A673 (cell line): Measurements from ENCODE around the gene ZNF330. TPM values are rescaled to one million over a fixed set of nuclear protein-coding genes. Genes with fewer than 3 reads are reported as not detected.

Experiments used
- BruUV-seq: library from RNA; stranded (reverse); fragments of 400-500 nt; replicated peaks from 2 replicates; lab custom pipeline; 2021; lab: Mats Ljungman, UMichigan
- CTCF ChIA-PET: fragments of 300-600 bp; sonication (Branson Sonifier 250); formaldehyde crosslinking; loops from one replicate; lab custom pipeline; 2022; ENCODE audit warnings: antibody characterized with exemption; lab: Charles Lee
- POLR2A ChIA-PET: fragments of 300-600 bp; sonication (Branson Sonifier 250); formaldehyde crosslinking; loops from one replicate; lab custom pipeline; 2022; ENCODE audit warnings: antibody characterized with exemption; ENCODE audit not compliant: low non-redundant PET; lab: Charles Lee
- DNase-seq: peaks from one replicate; pipeline ENCODE4 v3.0.0-alpha.2; 2015; ENCODE audit warnings: low spot score
- H3K27ac ChIP-seq: fragments of 200-600 bp; sonication (generic); 2 replicates; pipeline ENCODE4 v1.5.1; 2016; ENCODE audit warnings: mixed run types, low read depth, mild to moderate bottlenecking, mixed read lengths, antibody characterized with exemption, low read length; ENCODE audit not compliant: poor library complexity, severe bottlenecking
- H3K27me3 ChIP-seq: fragments of 200-600 bp; sonication (generic); replicated peaks from 2 replicates; pipeline ENCODE4 v1.6.1; 2017; ENCODE audit warnings: mixed run types, low read depth, mild to moderate bottlenecking, mixed read lengths, antibody characterized with exemption, low read length; ENCODE audit not compliant: insufficient read depth, poor library complexity
- H3K36me3 ChIP-seq: fragments of 200-600 bp; sonication (generic); 2 replicates; pipeline ENCODE4 v1.6.1; 2016; ENCODE audit warnings: mixed run types, mild to moderate bottlenecking, mixed read lengths, antibody characterized with exemption, low read length; ENCODE audit not compliant: insufficient read depth, poor library complexity, severe bottlenecking
- H3K4me1 ChIP-seq: fragments of 200-600 bp; sonication (generic); 2 replicates; pipeline ENCODE4 v1.6.1; 2017; ENCODE audit warnings: mixed run types, mild to moderate bottlenecking, mixed read lengths, antibody characterized with exemption, low read length; ENCODE audit not compliant: insufficient read depth, poor library complexity, severe bottlenecking
- H3K4me3 ChIP-seq: fragments of 200-600 bp; sonication (generic); 2 replicates; pipeline ENCODE4 v1.5.1; 2016; ENCODE audit warnings: low read depth, mixed run types, mild to moderate bottlenecking, mixed read lengths, low read length; ENCODE audit not compliant: poor library complexity, severe bottlenecking
- H3K9me3 ChIP-seq: fragments of 200-600 bp; sonication (generic); 2 replicates; pipeline ENCODE4 v1.6.1; 2016; ENCODE audit warnings: mixed run types, low read depth, mild to moderate bottlenecking, mixed read lengths, antibody characterized with exemption, low read length; ENCODE audit not compliant: poor library complexity, severe bottlenecking
- CTCF ChIP-seq: fragments of 300-800, 200-600 bp; sonication (generic); conservative IDR thresholded peaks from 2 replicates; pipeline ENCODE4 v1.5.1; 2017; ENCODE audit warnings: low read depth, mild to moderate bottlenecking, antibody characterized with exemption, low read length, moderate library complexity, mixed read lengths
- EZH2 ChIP-seq: fragments of 200-600 bp; sonication (generic); IDR thresholded peaks from 2 replicates; pipeline ENCODE4 v1.6.1; 2017; ENCODE audit warnings: borderline replicate concordance, low read depth, mild to moderate bottlenecking, mixed read lengths, antibody characterized with exemption, low read length; ENCODE audit not compliant: poor library complexity, severe bottlenecking
- intact Hi-C: fragments of 100-400 bp; cut with micrococcal nuclease; formaldehyde crosslinking; loops from one replicate; pipeline ENCODE4 v1.10.0; 2022; ENCODE audit not compliant: unreplicated experiment
- total RNA-seq: library from RNA; stranded (reverse); gene quantifications from 2 replicates; pipeline ENCODE4 v1.2.3, GENCODE V29; 2021

ZNF330 gene
- total RNA-seq, 1 experiment from 2014 or later = 43.1 TPM

- POLR2A ChIA-PET = no interaction called here
- DNase-seq = no peak
- Histone ChIP-seq H3K27ac (no peak overlapping the region), H3K27me3 (no peaks in the 10 kb centered on the region), H3K4me3 (no peak overlapping the region), H3K9me3 (no peaks in the 10 kb centered on the region), H3K4me1 (no peaks in the 10 kb centered on the region), H3K36me3 (no peaks in the 10 kb centered on the region)
- intact Hi-C loops = no loop called here
- CTCF ChIA-PET = no interaction called here
- no TSS peak for BruUV-seq
- TF ChIP-seq CTCF = no peak
- TF ChIP-seq EZH2 = no peak
Measured at GRCh38 chr4:141248029-141248428, 27.3 kb downstream of the ZNF330 start.

- Histone ChIP-seq H3K27ac (no peak overlapping the region), H3K27me3 (no peaks in the 10 kb centered on the region), H3K36me3 (no peaks in the 10 kb centered on the region), H3K4me1 (no peaks in the 10 kb centered on the region), H3K4me3 (no peak overlapping the region), H3K9me3 (no peaks in the 10 kb centered on the region)
- POLR2A ChIA-PET = no interaction called here
- TF ChIP-seq CTCF = no peak
- no peak for TF ChIP-seq EZH2
- CTCF ChIA-PET = no interaction called here
- DNase-seq = no peak
- BruUV-seq = no TSS peak
- intact Hi-C loops = no loop called here
Measured at GRCh38 chr4:141248486-141248885, 27.8 kb downstream of the ZNF330 start.

GRCh38 chr4:141254326-141254725, 33.6 kb downstream of the ZNF330 start:
- intact Hi-C loops = no loop called here
- Histone ChIP-seq H3K4me3 (no peak overlapping the region), H3K9me3 (no peaks in the 10 kb centered on the region), H3K36me3 (no peaks in the 10 kb centered on the region), H3K4me1 (no peaks in the 10 kb centered on the region), H3K27ac (no peak overlapping the region), H3K27me3 (no peaks in the 10 kb centered on the region)
- BruUV-seq = no TSS peak
- 0 out of 2 replicates have a peak, but pooled peaks have one; percentile 18 for TF ChIP-seq CTCF
- TF ChIP-seq EZH2 = no peak
- ChIA-PET POLR2A (no interaction called here), CTCF (no interaction called here)
- DNase-seq = no peak
